Measurements from ENCODE around the gene FAM180B. TPM values are rescaled to one million over a fixed set of nuclear protein-coding genes. Genes with fewer than 3 reads are reported as not detected.
A peak's percentile ranks its signal among the peaks of the same experiment; 100 is the strongest.

The FAM180B gene
- total and polyA plus RNA-seq, 11 donors: 0.15 to 1.3 (median 0.27) TPM; not detected in 4

DNA sequence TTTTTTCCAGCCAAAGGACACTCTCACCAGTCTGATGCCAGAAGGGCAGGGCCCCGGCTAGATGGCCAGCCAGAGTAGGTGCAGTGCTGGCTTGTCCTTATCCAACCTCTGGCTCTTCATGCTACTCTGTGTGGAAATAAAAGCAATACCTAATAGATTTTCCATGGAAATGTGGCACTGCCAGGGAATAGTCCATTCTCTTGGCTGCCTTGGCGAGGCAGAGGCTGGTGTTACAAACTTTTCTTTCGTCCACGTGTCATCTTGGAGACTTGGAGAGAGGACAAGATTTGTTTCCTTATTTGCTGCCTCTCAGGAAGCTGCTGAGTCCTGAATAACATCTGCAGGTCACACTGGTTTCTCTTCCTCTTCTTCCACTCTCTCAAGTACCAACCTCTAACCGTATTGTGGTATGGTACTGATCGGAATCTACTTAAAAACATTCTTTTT lies 24.9 kb downstream of the FAM180B start:
- Histone ChIP-seq H3K4me1 (peaks cover 0 to 35% (median 20%) of the 10 kb centered on the region in 12 donors), H3K36me3 (peaks cover 0 to 25% (median 0%) of the 10 kb centered on the region in 9 donors), H3K27me3 (no peaks in the 10 kb centered on the region), H3K4me3 (no peak overlapping the region), H3K27ac (peak overlapping the region in 1 of 12 donors; percentile 48), H3K9me3 (no peaks in the 10 kb centered on the region)
- intact Hi-C loops (cut with DNase I): loop anchor here in 4 of 10 donors (10.0 kb wide), 3 partner anchors 137 to 237 kb away; partner anchors contain the start of gene SPI1 (in 1 of the 4)
- no peak for DNase-seq
- TF ChIP-seq, protein P1, sequence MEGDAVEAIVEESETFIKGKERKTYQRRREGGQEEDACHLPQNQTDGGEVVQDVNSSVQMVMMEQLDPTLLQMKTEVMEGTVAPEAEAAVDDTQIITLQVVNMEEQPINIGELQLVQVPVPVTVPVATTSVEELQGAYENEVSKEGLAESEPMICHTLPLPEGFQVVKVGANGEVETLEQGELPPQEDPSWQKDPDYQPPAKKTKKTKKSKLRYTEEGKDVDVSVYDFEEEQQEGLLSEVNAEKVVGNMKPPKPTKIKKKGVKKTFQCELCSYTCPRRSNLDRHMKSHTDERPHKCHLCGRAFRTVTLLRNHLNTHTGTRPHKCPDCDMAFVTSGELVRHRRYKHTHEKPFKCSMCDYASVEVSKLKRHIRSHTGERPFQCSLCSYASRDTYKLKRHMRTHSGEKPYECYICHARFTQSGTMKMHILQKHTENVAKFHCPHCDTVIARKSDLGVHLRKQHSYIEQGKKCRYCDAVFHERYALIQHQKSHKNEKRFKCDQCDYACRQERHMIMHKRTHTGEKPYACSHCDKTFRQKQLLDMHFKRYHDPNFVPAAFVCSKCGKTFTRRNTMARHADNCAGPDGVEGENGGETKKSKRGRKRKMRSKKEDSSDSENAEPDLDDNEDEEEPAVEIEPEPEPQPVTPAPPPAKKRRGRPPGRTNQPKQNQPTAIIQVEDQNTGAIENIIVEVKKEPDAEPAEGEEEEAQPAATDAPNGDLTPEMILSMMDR (IDR thresholded peaks at IDR 0.05): no peak
- TF ChIP-seq POLR2A (IDR thresholded peaks at IDR 0.05): no peak
- 45 to 56% (median 51%) methylated on average over 6 of the region's 6 CpGs for WGBS, 4 donors
- ATAC-seq: peak in 3 of 4 donors; percentile 34 to 44 (median 35)

DNA sequence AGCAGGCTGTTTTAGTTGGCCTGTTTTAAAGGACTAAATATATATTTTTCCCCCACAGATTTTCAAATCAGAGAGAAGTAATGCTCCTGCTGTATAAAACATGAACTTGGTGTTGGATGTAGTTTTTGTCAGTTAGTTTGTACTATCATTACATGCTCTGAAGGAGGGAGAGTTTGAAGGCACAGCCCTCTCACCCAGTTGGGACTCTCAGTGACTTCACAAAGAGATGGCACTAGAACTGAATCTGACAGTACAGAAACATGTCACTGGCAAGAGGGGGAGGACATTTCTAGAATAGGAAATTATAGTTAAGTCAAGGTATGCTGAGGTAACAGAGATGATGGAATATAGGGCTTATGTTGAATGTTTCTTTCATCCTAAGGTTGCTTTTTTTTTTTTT lies 28.8 kb downstream of the FAM180B start:
- no peaks in the 10 kb centered on the region for H3K27me3 ChIP-seq
- TF ChIP-seq, protein P1 (IDR thresholded peaks at IDR 0.05): no peak
- TF ChIP-seq POLR2A (IDR thresholded peaks at IDR 0.05): no peak
- H3K4me3 ChIP-seq: no peak overlapping the region
- ATAC-seq (no peak), DNase-seq (no peak)
- H3K4me1 ChIP-seq: peaks cover 0 to 22% (median 6%) of the 10 kb centered on the region in 12 donors
- H3K9me3 ChIP-seq: no peaks in the 10 kb centered on the region
- H3K27ac ChIP-seq: no peak overlapping the region
- intact Hi-C loops (cut with DNase I): loop anchor here in 4 of 10 donors (5.0 to 10.0 kb wide), 4 partner anchors 48 to 240 kb away; partner anchors contain the start of genes PTPMT1 (in 1 of the 4) and SPI1 (in 1 of the 4)
- H3K36me3 ChIP-seq: peaks cover 0 to 55% (median 28%) of the 10 kb centered on the region in 9 donors

DNA sequence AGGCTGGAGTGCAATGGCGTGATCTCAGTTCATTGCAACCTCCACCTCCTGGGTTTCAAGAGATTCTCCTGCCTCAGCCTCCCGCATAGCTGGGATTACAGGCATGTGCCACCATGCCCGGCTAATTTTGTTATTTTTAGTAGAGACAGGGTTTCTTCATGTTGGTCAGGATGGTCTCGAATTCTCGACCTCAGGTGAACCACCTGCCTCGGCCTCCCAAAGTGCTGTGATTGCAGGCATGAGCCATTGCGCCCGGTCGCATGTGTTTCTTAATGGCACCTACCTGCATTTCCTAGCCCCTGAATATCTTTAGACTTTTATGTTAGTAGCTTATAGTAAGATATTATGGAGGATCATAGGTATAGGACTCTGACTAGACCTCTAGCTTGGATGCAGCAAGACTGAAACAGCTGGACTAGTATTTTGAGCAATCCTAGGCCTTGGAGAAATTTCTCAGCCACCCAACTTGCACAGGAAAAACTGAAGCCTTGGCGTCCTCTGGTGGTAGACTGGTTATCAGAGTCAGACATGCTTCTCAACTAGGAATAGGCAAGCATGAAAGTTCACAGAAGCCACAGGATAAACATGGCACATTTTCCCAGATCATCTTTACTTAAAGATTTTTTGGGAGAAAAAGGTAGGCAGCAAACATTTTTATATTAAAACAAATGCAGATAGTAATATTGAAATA lies 30.4 kb downstream of the FAM180B start:
- H3K9me3 ChIP-seq: no peaks in the 10 kb centered on the region
- DNase-seq: peak in 4 of 5 donors; percentile 46 to 66 (median 62)
- ATAC-seq: peak; percentile 49 to 85 (median 82)
- no peak for TF ChIP-seq POLR2A (IDR thresholded peaks at IDR 0.05)
- TF ChIP-seq, protein P1 (IDR thresholded peaks at IDR 0.05): peak; percentile 19 to 85 (median 70)
- peak overlapping the region in 1 of 12 donors; percentile 4 for H3K27ac ChIP-seq
- no peaks in the 10 kb centered on the region for H3K27me3 ChIP-seq
- intact Hi-C loops (cut with DNase I): loop anchor here in 6 of 10 donors (2.0 to 10.0 kb wide), 5 partner anchors 50 to 242 kb away; partner anchors contain the start of genes PTPMT1 (in 1 of the 6) and SPI1 (in 1 of the 6)
- H3K4me1 ChIP-seq: peaks cover 0 to 12% (median 3%) of the 10 kb centered on the region in 12 donors
- no peak overlapping the region for H3K4me3 ChIP-seq
- peaks cover 0 to 62% (median 39%) of the 10 kb centered on the region in 9 donors for H3K36me3 ChIP-seq
- WGBS, 4 donors: 80 to 87% (median 86%) methylated on average over 10 of the region's 10 CpGs

DNA sequence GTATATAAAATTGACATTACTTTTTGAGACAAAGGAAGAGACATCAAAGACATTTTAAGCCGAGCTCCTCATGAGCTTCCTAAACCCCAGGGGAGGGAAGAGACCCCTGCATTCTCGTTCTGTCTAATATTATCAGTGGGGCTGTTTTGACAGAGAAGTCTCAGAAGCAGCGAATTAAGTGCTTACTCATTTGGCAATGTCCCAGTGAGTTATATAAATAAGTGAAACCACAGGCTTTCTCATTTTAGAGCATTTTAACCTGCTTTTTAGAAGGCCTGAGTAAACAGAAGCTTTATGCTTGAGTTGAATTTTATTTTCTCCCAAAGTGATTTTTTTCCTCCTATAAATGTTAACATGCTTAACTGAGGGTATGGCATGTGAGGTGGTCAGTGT lies 30.9 kb downstream of the FAM180B start:
- no peaks in the 10 kb centered on the region for H3K27me3 ChIP-seq
- no peaks in the 10 kb centered on the region for H3K9me3 ChIP-seq
- no peak for TF ChIP-seq POLR2A (IDR thresholded peaks at IDR 0.05)
- TF ChIP-seq, protein P1 (IDR thresholded peaks at IDR 0.05): peak in 1 of 12 donors; percentile 4
- peak overlapping the region in 2 of 12 donors; percentile 3 to 4 for H3K27ac ChIP-seq
- WGBS, 4 donors: 49 to 59% (median 51%) methylated on average over 3 of the region's 3 CpGs
- intact Hi-C loops (cut with DNase I): loop anchor here in 6 of 10 donors (2.0 to 10.0 kb wide), 5 partner anchors 50 to 243 kb away; partner anchors contain the start of genes PTPMT1 (in 1 of the 6) and SPI1 (in 1 of the 6)
- DNase-seq (no peak), ATAC-seq (no peak)
- H3K4me1 ChIP-seq: peaks cover 0 to 12% (median 3%) of the 10 kb centered on the region in 12 donors
- H3K36me3 ChIP-seq: peaks cover 0 to 67% (median 44%) of the 10 kb centered on the region in 9 donors
- H3K4me3 ChIP-seq: no peak overlapping the region

Measured in heart left ventricle (tissue), 16 donors.